GM19397 (cell line): ENCODE results near the gene SLC24A3.

Experiments used
- ATAC-seq: cut with Tn5 transposase; IDR thresholded peaks from one replicate; pipeline ENCODE4 v1.9.1; 2021; ENCODE audit warnings: mild to moderate bottlenecking, moderate library complexity; ENCODE audit not compliant: unreplicated experiment

Gene SLC24A3

GRCh38 chr20:19756761-19757486 lies 544.5 kb downstream of the SLC24A3 start:
- ATAC-seq: no peak

- ATAC-seq: no peak
These were observed 545.2 kb downstream of the SLC24A3 start for GRCh38 chr20:19757487-19758132.

- no peak for ATAC-seq
These were observed 545.7 kb downstream of the SLC24A3 start, which contains the start of gene RIN2 for GRCh38 chr20:19758133-19758500. Gene RIN2, plus strand, starts transcription at chr20:19758258. Its CDS starts 131,344 bp downstream, at chr20:19889602.

- ATAC-seq: no peak
These were observed 546.3 kb downstream of the SLC24A3 start for GRCh38 chr20:19758501-19759331.

- ATAC-seq: no peak
These were observed 547.9 kb downstream of the SLC24A3 start for GRCh38 chr20:19760371-19760721.

- ATAC-seq: no peak
These were observed 548.9 kb downstream of the SLC24A3 start for GRCh38 chr20:19761326-19761725.

- ATAC-seq: no peak
These were observed 549.4 kb downstream of the SLC24A3 start for GRCh38 chr20:19761841-19762240.

- ATAC-seq: no peak
These were observed 551.8 kb downstream of the SLC24A3 start for GRCh38 chr20:19764207-19764606.

GRCh38 chr20:19765266-19765665 lies 552.8 kb downstream of the SLC24A3 start:
- ATAC-seq: no peak

GRCh38 chr20:19765913-19766312 lies 553.5 kb downstream of the SLC24A3 start:
- ATAC-seq: no peak

GRCh38 chr20:19767070-19767469 lies 554.6 kb downstream of the SLC24A3 start:
- no peak for ATAC-seq

GRCh38 chr20:19768325-19768842 lies 555.9 kb downstream of the SLC24A3 start:
- no peak for ATAC-seq

GRCh38 chr20:19769507-19769906 lies 557.1 kb downstream of the SLC24A3 start:
- no peak for ATAC-seq

GRCh38 chr20:19770375-19770774 lies 557.9 kb downstream of the SLC24A3 start:
- ATAC-seq: no peak

- no peak for ATAC-seq
These were observed 558.6 kb downstream of the SLC24A3 start for GRCh38 chr20:19771031-19771430.
